Raji (cell line): ENCODE measurements around the gene ACADS.

ENCODE experiments used
- POLR2A ChIP-seq: IDR thresholded peaks from 2 replicates; pipeline ENCODE4 v1.6.1; 2011; ENCODE audit warnings: low read depth, low read length, control low read depth; ENCODE audit not compliant: insufficient read depth

Gene ACADS

DNA sequence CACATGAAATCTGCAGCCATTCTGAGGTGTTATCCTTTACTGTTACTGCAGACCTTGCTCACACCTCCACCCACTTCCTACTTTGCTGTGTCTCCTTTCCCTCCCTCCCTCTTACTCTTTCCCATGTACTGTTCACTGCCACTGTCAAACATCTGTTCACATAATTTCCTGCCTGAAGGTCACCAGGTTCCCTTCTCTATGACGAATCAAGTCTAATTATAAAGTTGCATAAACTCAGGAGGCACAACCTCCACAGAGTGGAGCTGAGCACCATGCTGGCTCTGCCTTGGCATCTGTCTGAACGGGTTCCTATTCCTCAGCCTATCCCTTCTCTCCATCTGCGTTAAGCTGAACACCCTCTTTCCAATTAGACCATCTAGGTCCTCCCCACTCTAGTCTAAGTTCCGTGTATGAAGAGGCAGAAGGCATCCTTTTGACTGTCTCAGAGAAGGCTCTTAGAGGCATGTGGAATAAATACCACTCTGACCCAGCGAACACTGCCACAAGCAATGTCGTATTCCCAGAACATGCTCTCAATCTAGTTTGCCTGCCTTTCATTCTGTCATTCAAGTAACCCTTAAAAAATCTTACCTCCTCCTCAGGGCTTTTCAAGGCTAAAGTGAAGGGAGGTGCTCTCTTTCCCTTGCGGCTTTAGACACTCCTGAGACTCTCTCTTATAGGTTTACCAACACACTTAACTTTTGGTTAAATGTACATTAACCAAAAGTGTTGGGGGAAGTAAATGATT, 48.7 kb downstream of the ACADS start:
- no peak for TF ChIP-seq POLR2A

DNA sequence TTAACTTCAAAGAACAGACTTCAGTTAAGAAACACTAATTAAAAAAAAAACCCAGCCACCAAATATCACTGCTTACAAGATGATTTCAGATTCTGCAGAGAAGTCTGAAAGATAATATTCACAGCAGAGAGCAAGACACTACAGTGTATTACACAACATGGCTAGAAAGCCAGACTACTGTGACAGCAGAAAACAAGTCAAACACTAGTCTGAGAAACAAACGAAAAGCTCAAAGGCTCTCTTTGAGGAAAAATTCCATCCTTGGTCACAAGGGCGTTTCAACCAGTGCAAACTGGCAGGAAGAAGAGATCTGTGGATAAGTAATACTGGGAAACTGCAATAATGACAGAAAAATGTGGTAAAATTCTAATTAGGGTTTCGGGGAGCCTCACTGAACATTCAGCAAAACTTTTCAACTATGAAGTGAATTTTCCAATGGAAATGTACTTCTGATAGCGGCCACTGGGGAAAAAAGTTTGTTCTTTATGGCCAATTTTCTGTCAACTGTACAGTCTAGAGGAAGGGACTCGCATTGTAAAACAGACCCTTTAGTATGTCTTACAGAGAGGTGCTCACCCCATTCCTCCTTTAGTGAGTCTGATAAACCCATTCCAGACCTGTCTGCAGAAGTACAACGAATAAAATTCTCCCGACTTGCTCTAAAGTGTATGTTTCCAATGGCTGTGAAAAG, 50.4 kb downstream of the ACADS start:
- TF ChIP-seq POLR2A, result no peak

DNA sequence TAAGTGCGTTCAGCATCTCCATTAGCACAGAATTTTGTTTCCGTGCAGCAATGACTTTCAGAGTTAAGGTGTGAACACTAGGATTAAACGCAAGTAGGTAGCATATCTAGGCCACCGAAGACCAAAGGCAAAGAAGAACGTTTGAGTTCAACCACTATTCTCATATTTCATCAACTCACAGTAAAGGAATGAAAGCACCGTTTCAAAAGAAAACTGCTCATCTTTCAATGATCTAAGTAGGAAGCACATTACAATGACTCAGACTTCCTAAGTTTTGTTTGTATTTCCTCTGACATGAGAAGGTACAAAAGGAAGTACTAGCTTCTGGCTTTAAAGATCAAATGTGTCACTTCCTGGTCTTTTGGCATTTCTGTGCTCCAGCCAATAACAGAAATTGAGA, 57.6 kb downstream of the ACADS start:
- TF ChIP-seq POLR2A, result no peak

DNA sequence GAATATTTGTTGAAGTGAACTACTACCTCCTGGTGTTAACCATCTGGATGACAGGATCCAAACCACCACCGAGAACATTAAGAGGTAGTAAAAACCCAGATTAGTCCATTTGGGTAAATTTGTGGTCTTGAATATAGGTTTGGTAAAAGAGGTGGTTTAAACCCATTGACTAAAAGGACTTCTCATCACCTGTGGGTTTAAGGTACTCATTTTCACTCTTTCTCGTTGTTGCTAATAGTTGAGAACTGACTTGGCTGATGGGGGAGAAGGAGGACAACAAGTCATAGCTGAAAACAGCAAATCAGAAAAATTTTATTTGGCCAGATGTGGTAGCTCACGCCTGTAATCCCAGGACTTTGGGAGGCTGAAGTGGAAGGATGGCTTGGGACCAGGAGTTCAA, 59.2 kb downstream of the ACADS start:
- no peak for TF ChIP-seq POLR2A

DNA sequence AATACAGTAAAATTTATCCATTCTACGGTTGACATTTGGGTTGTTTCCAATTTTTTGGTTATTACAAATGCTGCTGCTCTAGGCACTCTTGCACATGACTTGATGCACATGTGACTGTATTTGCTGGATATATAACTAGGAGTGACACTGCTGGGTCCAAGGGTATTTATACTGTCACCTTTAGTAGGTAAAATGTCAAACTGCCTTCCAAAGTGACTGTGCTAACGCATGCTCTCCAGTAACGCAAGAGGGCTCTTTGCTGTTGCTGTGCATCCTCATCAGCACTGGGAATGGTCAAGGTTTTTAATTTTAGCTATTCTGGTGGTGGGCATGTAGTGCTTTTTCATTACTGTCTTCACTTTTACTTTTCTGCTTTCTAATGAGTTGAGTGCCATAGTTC, 62.3 kb downstream of the ACADS start:
- no peak for TF ChIP-seq POLR2A
